HG03442 (cell line): ENCODE measurements around the gene NPIPA1.
"Not testable (repeated sequence)": the region's sequence is repeated elsewhere in the genome, so short reads cannot be mapped to it uniquely, and the experiment has no call there.

Experiments used
- ATAC-seq: cut with Tn5 transposase; IDR thresholded peaks from one replicate; pipeline ENCODE4 v1.9.1; 2021; ENCODE audit warnings: mild to moderate bottlenecking, moderate library complexity; ENCODE audit not compliant: unreplicated experiment

The NPIPA1 gene

GRCh38 chr16:14937143-14937542 is at the start of gene NPIPA1:
TSS of gene NPIPA1 (plus strand) at chr16:14937443. CDS start at chr16:14937443, 0 bp downstream.
- not testable (repeated sequence) for ATAC-seq

- ATAC-seq = not testable (repeated sequence)
These were observed 45.1 kb upstream of the NPIPA1 start for GRCh38 chr16:14892111-14892510.

GRCh38 chr16:14895382-14895781 is 41.9 kb upstream of the NPIPA1 start:
- not testable (repeated sequence) for ATAC-seq

- ATAC-seq = not testable (repeated sequence)
These were observed 41.2 kb upstream of the NPIPA1 start for GRCh38 chr16:14896023-14896422.

- ATAC-seq = not testable (repeated sequence)
These were observed 40.1 kb upstream of the NPIPA1 start for GRCh38 chr16:14897006-14897664.

- ATAC-seq = not testable (repeated sequence)
These were observed 39.1 kb upstream of the NPIPA1 start for GRCh38 chr16:14898162-14898561.

GRCh38 chr16:14903191-14903957 is 33.9 kb upstream of the NPIPA1 start:
- ATAC-seq = not testable (repeated sequence)

- not testable (repeated sequence) for ATAC-seq
These were observed 27.5 kb upstream of the NPIPA1 start for GRCh38 chr16:14909744-14910143.

GRCh38 chr16:14910833-14911629 is 26.2 kb upstream of the NPIPA1 start:
- peak; percentile 59 for ATAC-seq

- not testable (repeated sequence) for ATAC-seq
These were observed 25.3 kb upstream of the NPIPA1 start for GRCh38 chr16:14911954-14912353.

- not testable (repeated sequence) for ATAC-seq
These were observed 24.7 kb upstream of the NPIPA1 start for GRCh38 chr16:14912588-14912987.

- not testable (repeated sequence) for ATAC-seq
These were observed 18.7 kb upstream of the NPIPA1 start for GRCh38 chr16:14918504-14918903.

GRCh38 chr16:14919837-14920600 is 17.2 kb upstream of the NPIPA1 start:
- ATAC-seq = not testable (repeated sequence)

GRCh38 chr16:14922285-14922684 is 15.0 kb upstream of the NPIPA1 start:
- ATAC-seq = not testable (repeated sequence)

- ATAC-seq = not testable (repeated sequence)
These were observed 14.3 kb upstream of the NPIPA1 start for GRCh38 chr16:14922968-14923367.

GRCh38 chr16:14923394-14924088 is 13.7 kb upstream of the NPIPA1 start:
- not testable (repeated sequence) for ATAC-seq

GRCh38 chr16:14924359-14924758 is 12.9 kb upstream of the NPIPA1 start:
- not testable (repeated sequence) for ATAC-seq

- ATAC-seq = not testable (repeated sequence)
These were observed 12.3 kb upstream of the NPIPA1 start for GRCh38 chr16:14924982-14925381.

GRCh38 chr16:14928064-14928714 is 9.1 kb upstream of the NPIPA1 start:
- ATAC-seq = not testable (repeated sequence)
